ENCODE measurements around the gene GAMT. TPM values are rescaled to one million over a fixed set of nuclear protein-coding genes. Genes with fewer than 3 reads are reported as not detected.
A peak's percentile ranks its signal among the peaks of the same experiment; 100 is the strongest.

GAMT gene
- 23.3 and 29.6 TPM in 2 replicates for total RNA-seq

DNA sequence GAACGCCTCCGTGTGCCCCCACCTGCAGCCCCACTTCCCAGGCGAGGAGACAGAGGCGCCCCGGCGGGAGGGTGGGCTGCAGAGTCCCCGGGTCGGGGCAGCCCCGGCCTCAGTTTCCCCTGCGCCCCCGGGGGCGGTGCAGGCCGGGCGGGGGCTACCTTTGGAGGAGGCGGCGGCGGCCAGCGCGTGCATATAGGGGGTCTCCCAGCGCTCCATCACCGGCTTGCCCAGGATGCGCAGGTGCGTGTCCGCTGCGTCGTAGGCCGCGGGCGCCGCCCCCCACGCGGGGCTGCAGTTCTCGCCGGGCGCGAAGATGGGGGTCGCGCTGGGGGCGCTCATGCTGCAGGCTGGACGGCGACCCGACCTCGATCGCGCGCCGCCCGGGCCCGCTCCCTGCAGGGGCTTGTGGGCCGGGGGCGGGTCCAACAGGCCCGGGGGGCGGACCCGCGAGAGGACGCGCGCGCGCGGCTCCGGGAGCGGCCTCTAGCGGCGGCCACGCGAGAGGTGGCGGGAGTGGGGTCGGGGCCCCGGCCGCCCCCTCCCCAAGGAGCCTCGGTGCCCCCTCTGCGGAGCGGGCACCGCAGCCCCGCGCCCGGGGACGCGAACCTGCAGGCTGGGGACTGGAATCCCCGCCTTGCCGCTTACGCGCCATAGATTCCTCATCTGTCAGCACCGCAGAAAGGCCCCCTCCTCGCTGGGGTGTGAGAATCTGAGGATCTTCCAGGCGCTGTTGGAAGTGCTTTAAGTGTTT is at the start of gene GAMT:
TSS of gene GAMT (minus strand) at position 405 of the 751 bp plus-strand sequence. CDS start at position 339, 66 bp downstream.
- H3K4me3 ChIP-seq (ENCODE audit: low read depth, low read length), result peak within 1 kb of the TSS; percentile 66
- DNase-seq (ENCODE audit: low read depth), result no peak
- TF ChIP-seq, protein P1, sequence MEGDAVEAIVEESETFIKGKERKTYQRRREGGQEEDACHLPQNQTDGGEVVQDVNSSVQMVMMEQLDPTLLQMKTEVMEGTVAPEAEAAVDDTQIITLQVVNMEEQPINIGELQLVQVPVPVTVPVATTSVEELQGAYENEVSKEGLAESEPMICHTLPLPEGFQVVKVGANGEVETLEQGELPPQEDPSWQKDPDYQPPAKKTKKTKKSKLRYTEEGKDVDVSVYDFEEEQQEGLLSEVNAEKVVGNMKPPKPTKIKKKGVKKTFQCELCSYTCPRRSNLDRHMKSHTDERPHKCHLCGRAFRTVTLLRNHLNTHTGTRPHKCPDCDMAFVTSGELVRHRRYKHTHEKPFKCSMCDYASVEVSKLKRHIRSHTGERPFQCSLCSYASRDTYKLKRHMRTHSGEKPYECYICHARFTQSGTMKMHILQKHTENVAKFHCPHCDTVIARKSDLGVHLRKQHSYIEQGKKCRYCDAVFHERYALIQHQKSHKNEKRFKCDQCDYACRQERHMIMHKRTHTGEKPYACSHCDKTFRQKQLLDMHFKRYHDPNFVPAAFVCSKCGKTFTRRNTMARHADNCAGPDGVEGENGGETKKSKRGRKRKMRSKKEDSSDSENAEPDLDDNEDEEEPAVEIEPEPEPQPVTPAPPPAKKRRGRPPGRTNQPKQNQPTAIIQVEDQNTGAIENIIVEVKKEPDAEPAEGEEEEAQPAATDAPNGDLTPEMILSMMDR (IDR thresholded peaks at IDR 0.05; ENCODE audit: insufficient read depth, low read depth, low read length), result peak; percentile 23

DNA sequence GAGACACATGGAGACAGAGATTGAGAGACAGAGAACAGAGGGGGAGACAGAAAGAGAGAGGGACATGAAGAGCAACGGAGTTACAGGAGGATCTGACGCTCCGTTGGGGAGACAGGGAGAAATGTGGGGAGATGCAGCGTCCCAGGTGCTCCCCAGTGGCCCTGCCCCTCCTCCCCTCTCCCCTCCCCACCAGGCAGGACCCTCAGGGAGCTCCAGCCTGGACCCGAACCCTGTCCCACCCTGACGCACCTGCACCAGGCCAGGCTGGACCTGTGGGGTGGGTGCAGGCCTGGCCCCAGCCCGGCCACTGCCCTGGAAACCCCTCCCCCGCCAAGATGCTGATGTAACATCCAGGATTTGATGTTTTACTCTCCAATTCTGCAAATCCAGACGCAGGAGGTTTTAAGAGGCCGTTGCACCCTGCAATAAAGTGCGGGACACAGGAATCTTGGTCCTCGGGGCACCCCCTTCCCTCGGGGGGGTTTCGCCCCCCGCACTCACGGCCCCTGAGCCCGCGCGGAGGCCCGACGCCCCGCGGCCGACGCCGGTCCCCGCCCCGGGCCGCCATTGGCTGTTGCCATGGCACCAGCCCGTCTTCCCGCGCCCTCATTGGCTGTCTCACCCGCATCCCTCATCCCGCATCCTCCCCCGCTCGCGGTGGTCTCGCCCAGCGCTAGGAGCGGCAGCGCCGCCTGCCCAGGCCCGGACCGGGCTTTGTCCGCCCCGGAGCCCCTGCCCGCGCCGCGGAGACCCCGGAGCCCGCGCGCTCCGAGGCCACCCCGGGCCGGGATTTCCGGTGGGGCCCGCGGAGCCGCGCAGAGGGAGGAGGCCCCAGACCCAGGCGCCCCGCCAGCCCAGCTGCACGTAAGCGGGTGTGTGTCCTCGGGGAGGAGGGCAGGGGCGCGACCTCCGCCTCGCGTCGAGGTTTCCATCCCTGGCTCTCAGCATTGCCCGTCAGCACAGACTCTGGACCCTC is 48.4 kb upstream of the GAMT start, which contains the start of gene APC2:
TSS of gene APC2 (plus strand) at position 655 of the 976 bp plus-strand sequence. CDS start 2,881 bp downstream, outside the sequence.
- DNase-seq (ENCODE audit: low read depth), result no peak
- no peak within 1 kb of the TSS for H3K4me3 ChIP-seq (ENCODE audit: low read depth, low read length)

GRCh38 chr19:1447944-1448343 is 46.6 kb upstream of the GAMT start:
- DNase-seq (ENCODE audit: low read depth), result no peak
- TF ChIP-seq, protein P1 (IDR thresholded peaks at IDR 0.05; ENCODE audit: insufficient read depth, low read depth, low read length), result no peak

More for the DNA sequence above, 48.4 kb upstream of the GAMT start, which contains the start of gene APC2:
- TF ChIP-seq, protein P1 (IDR thresholded peaks at IDR 0.05; ENCODE audit: insufficient read depth, low read depth, low read length), result no peak

DNA sequence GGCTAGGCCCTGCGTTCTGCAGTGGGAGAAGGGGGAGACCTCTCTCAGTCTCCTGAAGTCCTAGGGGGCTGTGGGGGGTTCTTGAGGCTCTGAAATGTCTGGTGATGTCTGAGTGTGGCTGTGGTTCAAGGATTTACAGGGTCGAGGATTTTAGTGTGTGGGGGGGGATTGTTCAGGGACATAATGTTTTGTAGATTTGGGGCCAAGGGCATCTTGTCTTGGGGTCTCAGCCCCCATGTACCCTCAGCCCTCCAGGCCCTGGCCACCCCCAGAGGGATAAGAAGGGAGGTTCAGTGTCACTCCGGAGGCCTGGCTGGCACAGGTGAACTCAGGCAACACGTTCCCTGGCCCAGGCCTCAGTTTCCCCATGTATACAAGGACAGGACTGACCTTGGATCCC is 46.2 kb upstream of the GAMT start:
- DNase-seq (ENCODE audit: low read depth), result no peak
- H3K4me3 ChIP-seq (ENCODE audit: low read depth, low read length), result no peak overlapping the region
- TF ChIP-seq, protein P1 (IDR thresholded peaks at IDR 0.05; ENCODE audit: insufficient read depth, low read depth, low read length), result no peak

More at GRCh38 chr19:1447944-1448343, 46.6 kb upstream of the GAMT start:
- no peak overlapping the region for H3K4me3 ChIP-seq (ENCODE audit: low read depth, low read length)

DNA sequence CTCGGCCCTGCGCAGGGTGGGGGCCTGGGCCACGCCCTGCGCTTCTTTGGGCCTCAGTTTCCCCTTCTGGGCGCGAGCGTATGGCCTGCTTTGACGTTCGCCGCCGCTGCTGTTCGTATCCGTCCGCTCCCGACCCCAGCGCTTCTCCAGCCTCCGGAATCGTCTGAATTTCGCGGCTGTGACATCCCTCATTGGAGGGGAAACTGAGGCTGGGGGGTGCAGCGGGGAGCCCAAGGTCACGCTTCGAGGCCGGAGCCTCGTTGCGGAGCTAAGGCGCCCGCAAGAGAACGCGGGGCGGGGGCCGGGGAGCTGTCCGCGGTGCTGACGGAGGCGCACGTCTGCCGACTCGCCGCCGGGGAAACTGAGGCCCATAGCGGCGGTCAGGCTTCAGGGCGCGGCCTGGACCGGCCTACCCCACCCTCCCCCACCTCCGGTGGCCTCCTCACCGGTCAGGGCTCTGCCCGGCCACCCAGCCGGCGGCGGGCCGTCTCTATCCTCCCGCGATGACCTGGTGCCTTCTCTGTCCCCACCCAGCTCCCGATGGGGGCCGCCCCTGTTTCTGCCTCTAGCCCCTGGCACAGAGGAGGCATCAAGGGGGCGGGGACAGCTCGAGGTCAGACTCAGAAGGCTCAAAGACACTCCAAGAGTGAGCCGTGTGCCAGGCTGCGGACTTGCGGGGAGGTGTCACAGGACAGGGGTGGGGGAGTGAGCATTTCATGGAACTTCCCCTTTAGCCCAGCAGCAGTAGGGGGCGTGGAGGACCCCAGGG is 45.6 kb upstream of the GAMT start:
- TF ChIP-seq, protein P1 (IDR thresholded peaks at IDR 0.05; ENCODE audit: insufficient read depth, low read depth, low read length), result no peak
- DNase-seq (ENCODE audit: low read depth), result no peak
- no peak overlapping the region for H3K4me3 ChIP-seq (ENCODE audit: low read depth, low read length)
